HepG2 (cell line): Measurements from ENCODE around the gene MFAP1. TPM values are rescaled to one million over a fixed set of nuclear protein-coding genes. Genes with fewer than 3 reads are reported as not detected.

ENCODE experiments used
- GABPA ChIP-seq, 2 experiments: IDR thresholded peaks; 2 replicates each; pipeline ENCODE4 v1.6.1; 2011 to 2016; ENCODE audit warnings: low read depth in 2 of 2, low read length in 1 of 2, missing biosample characterization in 1 of 2, missing genetic modification characterization in 1 of 2
- KLF15 ChIP-seq: sonication (generic); formaldehyde crosslinking; IDR thresholded peaks from 2 replicates; pipeline ENCODE4 v1.8.1; 2023; ENCODE audit warnings: borderline replicate concordance, mild to moderate bottlenecking, inconsistent platforms, missing genetic modification reagents, mixed read lengths
- MBNL3 ChIP-seq: fragments of 250-450 bp; sonication (Bioruptor Pico); conservative IDR thresholded peaks from 2 replicates; pipeline ENCODE4 v1.8.0; 2022; ENCODE audit warnings: mild to moderate bottlenecking, inconsistent platforms
- MXD3 ChIP-seq: IDR thresholded peaks from 2 replicates; pipeline ENCODE4 v1.6.1; 2016; ENCODE audit warnings: mild to moderate bottlenecking, missing biosample characterization, missing genetic modification reagents
- PITX1 ChIP-seq: sonication (generic); formaldehyde crosslinking; IDR thresholded peaks from 2 replicates; pipeline ENCODE4 v1.5.1; 2020; ENCODE audit warnings: mild to moderate bottlenecking, missing genetic modification reagents
- ZFYVE20 ChIP-seq: sonication (generic); formaldehyde crosslinking; IDR thresholded peaks from 2 replicates; pipeline ENCODE4 v1.8.0; 2023; ENCODE audit warnings: low read depth, mild to moderate bottlenecking, moderate library complexity, missing genetic modification reagents, borderline replicate concordance
- ZMYM4 ChIP-seq: sonication (generic); formaldehyde crosslinking; IDR thresholded peaks from 2 replicates; pipeline ENCODE4 v1.8.1; 2023; ENCODE audit warnings: mild to moderate bottlenecking, missing genetic modification reagents
- polyA plus RNA-seq, 8 experiments: library from polyadenylated mRNA; depleted of rRNA in 3 of 8; stranded (reverse) in 7 of 8; unstranded in 1 of 8; fragments of >200 nt; fragmentation: Illumina TruSeq in 4 of 8; extraction: Trizol in 4 of 8; gene quantifications; 2 replicates each; pipeline versions ENCODE4 v1.2.1 to v1.2.3, GENCODE V29; 2011 to 2016; ENCODE audit warnings: low read depth in 4 of 8, missing spikeins in 1 of 8, mixed read lengths in 1 of 8; ENCODE audit not compliant: insufficient read depth in 1 of 8
- total RNA-seq, 5 experiments: library from RNA; depleted of rRNA; stranded (reverse); fragments of >200 nt; fragmentation: Illumina TruSeq; extraction: Trizol; gene quantifications; 2 replicates each; pipeline ENCODE4 v1.2.3, GENCODE V29; 2016; ENCODE audit warnings: low read depth in 1 of 5
- TF ChIP-seq, protein P1 (sequence below): sonication (generic); formaldehyde crosslinking; IDR thresholded peaks from 2 replicates; pipeline ENCODE4 v1.4.0; 2020; ENCODE audit warnings: mild to moderate bottlenecking, missing genetic modification reagents, borderline replicate concordance
- TF ChIP-seq, protein P2 (sequence below), 2 experiments: sonication (generic) in 1 of 2; formaldehyde crosslinking in 1 of 2; IDR thresholded peaks; 2 replicates each; pipeline versions ENCODE4 v1.4.0 to v1.6.1; 2016 to 2020; ENCODE audit warnings: borderline replicate concordance in 1 of 2, low read depth in 1 of 2, mild to moderate bottlenecking in 1 of 2, missing genetic modification reagents in 1 of 2
- TF ChIP-seq, protein P3 (sequence below): sonication (generic); formaldehyde crosslinking; IDR thresholded peaks from 2 replicates; pipeline ENCODE4 v1.5.0; 2020; ENCODE audit warnings: missing genetic modification reagents, mild to moderate bottlenecking, borderline replicate concordance
- TF ChIP-seq, protein P4 (sequence below): sonication (generic); formaldehyde crosslinking; IDR thresholded peaks from 2 replicates; pipeline ENCODE4 v1.4.0; 2020; ENCODE audit warnings: missing genetic modification reagents

The MFAP1 gene
- total and polyA plus RNA-seq, 2 of the 13 experiments (the other 11 are each of a cell fraction or from before 2014, with no cell fraction given), result 11.8 to 39.5 TPM

DNA sequence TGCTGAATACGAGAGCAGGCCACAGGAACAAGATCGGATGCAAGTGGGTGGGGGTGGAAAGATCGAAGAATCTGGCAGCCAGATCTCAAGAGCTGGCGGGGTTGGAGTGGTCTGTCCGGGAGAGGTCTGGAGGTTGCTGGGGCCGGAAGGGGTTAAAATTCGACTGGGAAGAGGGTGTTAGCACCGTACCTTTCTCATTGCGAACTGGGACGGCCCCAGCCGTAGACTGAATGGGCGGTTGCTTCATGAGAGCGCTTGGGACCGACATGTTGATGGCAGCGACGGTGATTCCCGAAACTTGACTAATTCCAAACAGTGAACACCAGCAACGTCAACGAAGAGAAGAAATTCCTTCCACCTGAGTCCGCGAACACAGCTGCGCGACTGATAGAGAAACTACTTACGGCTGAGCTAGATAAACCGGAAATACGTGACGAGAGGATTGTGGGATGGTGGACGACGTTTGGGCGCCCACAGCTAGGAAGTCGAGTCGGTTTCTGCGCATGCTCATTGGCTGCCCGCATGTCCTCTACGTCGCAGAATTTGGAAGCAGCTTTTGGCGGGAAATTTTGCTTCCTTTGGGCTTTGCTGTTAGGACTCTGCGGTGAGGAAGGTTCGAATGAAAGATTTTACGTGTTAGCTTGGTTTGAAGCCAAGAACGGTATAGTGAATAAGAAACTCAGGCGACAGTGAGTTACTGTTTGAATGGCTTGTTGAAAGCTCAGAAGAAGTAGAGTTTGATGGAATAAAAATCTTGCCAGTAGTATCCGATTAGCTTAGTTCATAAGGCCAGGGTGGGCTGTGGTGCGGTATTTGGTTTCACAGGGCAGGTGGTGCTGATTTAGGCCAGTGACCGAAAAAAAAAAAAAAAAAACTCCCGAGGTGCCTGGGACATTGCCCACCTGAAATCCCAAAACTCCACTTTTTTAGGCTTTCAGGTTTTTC, at the start of gene MFAP1 (continued):
- peak; percentile 78 for TF ChIP-seq GABPA (IDR thresholded peaks at IDR 0.05; ENCODE audit: low read depth, low read length)
- peak; percentile 97 for TF ChIP-seq GABPA (CRISPR knock-in tag; IDR thresholded peaks at IDR 0.05; ENCODE audit: low read depth)
- peak; percentile 65; the same call in 1 of the 2 replicates for TF ChIP-seq PITX1 (CRISPR knock-in tag)
- TF ChIP-seq, protein P1, sequence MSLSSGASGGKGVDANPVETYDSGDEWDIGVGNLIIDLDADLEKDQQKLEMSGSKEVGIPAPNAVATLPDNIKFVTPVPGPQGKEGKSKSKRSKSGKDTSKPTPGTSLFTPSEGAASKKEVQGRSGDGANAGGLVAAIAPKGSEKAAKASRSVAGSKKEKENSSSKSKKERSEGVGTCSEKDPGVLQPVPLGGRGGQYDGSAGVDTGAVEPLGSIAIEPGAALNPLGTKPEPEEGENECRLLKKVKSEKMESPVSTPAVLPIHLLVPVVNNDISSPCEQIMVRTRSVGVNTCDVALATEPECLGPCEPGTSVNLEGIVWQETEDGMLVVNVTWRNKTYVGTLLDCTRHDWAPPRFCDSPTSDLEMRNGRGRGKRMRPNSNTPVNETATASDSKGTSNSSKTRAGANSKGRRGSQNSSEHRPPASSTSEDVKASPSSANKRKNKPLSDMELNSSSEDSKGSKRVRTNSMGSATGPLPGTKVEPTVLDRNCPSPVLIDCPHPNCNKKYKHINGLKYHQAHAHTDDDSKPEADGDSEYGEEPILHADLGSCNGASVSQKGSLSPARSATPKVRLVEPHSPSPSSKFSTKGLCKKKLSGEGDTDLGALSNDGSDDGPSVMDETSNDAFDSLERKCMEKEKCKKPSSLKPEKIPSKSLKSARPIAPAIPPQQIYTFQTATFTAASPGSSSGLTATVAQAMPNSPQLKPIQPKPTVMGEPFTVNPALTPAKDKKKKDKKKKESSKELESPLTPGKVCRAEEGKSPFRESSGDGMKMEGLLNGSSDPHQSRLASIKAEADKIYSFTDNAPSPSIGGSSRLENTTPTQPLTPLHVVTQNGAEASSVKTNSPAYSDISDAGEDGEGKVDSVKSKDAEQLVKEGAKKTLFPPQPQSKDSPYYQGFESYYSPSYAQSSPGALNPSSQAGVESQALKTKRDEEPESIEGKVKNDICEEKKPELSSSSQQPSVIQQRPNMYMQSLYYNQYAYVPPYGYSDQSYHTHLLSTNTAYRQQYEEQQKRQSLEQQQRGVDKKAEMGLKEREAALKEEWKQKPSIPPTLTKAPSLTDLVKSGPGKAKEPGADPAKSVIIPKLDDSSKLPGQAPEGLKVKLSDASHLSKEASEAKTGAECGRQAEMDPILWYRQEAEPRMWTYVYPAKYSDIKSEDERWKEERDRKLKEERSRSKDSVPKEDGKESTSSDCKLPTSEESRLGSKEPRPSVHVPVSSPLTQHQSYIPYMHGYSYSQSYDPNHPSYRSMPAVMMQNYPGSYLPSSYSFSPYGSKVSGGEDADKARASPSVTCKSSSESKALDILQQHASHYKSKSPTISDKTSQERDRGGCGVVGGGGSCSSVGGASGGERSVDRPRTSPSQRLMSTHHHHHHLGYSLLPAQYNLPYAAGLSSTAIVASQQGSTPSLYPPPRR (CRISPR knock-in tag), result no peak
- TF ChIP-seq KLF15 (CRISPR knock-in tag), result no peak
- no peak for TF ChIP-seq ZFYVE20 (CRISPR knock-in tag)
- TF ChIP-seq, protein P2, sequence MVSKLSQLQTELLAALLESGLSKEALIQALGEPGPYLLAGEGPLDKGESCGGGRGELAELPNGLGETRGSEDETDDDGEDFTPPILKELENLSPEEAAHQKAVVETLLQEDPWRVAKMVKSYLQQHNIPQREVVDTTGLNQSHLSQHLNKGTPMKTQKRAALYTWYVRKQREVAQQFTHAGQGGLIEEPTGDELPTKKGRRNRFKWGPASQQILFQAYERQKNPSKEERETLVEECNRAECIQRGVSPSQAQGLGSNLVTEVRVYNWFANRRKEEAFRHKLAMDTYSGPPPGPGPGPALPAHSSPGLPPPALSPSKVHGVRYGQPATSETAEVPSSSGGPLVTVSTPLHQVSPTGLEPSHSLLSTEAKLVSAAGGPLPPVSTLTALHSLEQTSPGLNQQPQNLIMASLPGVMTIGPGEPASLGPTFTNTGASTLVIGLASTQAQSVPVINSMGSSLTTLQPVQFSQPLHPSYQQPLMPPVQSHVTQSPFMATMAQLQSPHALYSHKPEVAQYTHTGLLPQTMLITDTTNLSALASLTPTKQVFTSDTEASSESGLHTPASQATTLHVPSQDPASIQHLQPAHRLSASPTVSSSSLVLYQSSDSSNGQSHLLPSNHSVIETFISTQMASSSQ (IDR thresholded peaks at IDR 0.05; ENCODE audit: low read depth), result 0 out of 2 replicates have a peak, but pooled peaks have one; percentile 44
- TF ChIP-seq, protein P2 (CRISPR knock-in tag; IDR thresholded peaks at IDR 0.05; ENCODE audit: borderline replicate concordance), result 0 out of 2 replicates have a peak, but pooled peaks have one; percentile 39
- TF ChIP-seq, protein P3, sequence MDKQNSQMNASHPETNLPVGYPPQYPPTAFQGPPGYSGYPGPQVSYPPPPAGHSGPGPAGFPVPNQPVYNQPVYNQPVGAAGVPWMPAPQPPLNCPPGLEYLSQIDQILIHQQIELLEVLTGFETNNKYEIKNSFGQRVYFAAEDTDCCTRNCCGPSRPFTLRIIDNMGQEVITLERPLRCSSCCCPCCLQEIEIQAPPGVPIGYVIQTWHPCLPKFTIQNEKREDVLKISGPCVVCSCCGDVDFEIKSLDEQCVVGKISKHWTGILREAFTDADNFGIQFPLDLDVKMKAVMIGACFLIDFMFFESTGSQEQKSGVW (CRISPR knock-in tag), result no peak
- TF ChIP-seq ZMYM4, result peak; percentile 71; the same call in 1 of the 2 replicates
- no peak for TF ChIP-seq MBNL3 (CRISPR knock-in tag)
- TF ChIP-seq, protein P4, sequence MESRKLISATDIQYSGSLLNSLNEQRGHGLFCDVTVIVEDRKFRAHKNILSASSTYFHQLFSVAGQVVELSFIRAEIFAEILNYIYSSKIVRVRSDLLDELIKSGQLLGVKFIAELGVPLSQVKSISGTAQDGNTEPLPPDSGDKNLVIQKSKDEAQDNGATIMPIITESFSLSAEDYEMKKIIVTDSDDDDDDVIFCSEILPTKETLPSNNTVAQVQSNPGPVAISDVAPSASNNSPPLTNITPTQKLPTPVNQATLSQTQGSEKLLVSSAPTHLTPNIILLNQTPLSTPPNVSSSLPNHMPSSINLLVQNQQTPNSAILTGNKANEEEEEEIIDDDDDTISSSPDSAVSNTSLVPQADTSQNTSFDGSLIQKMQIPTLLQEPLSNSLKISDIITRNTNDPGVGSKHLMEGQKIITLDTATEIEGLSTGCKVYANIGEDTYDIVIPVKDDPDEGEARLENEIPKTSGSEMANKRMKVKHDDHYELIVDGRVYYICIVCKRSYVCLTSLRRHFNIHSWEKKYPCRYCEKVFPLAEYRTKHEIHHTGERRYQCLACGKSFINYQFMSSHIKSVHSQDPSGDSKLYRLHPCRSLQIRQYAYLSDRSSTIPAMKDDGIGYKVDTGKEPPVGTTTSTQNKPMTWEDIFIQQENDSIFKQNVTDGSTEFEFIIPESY (CRISPR knock-in tag), result no peak; the same call in 1 of the 2 replicates
- TF ChIP-seq MXD3 (CRISPR knock-in tag), result peak; percentile 57
